Cardiac fibroblast (primary cell): ENCODE data around the gene CEBPA.

Experiments used
- DNase-seq, 2 donors: peaks; one replicate each; pipeline versions ENCODE4 v3.0.0 to v3.0.0-alpha.2; 2010; ENCODE audit warnings: low read depth in 2 of 2
- H3K4me3 ChIP-seq, 2 donors: replicated peaks in 1 of 2; 1 replicate in 1 of 2; 2 replicates in 1 of 2; pipeline ENCODE4 v1.5.1; 2011; ENCODE audit warnings: low read depth in 2 of 2, low read length in 2 of 2, mild to moderate bottlenecking in 2 of 2, moderate library complexity in 1 of 2
- CTCF ChIP-seq: IDR thresholded peaks from one replicate; pipeline ENCODE4 v1.5.1; 2011; ENCODE audit warnings: low read depth, mild to moderate bottlenecking, low read length, inconsistent platforms

Gene CEBPA

GRCh38 chr19:33275933-33276619 lies 26.3 kb downstream of the CEBPA start:
- no peak overlapping the region for H3K4me3 ChIP-seq
- no peak for DNase-seq
- TF ChIP-seq CTCF, result no peak

GRCh38 chr19:33275559-33275932 lies 26.8 kb downstream of the CEBPA start:
- no peak overlapping the region for H3K4me3 ChIP-seq
- no peak for DNase-seq
- TF ChIP-seq CTCF, result no peak

GRCh38 chr19:33274663-33275558 lies 27.4 kb downstream of the CEBPA start:
- TF ChIP-seq CTCF, result no peak
- H3K4me3 ChIP-seq, result no peak overlapping the region
- no peak for DNase-seq

- peak; percentile 90 to 93 for DNase-seq
- TF ChIP-seq CTCF, result no peak
- H3K4me3 ChIP-seq, result no peak overlapping the region
Measured at GRCh38 chr19:33273881-33274662, 28.3 kb downstream of the CEBPA start.

- peak in 1 of 2 donors; percentile 25 for DNase-seq
Measured at GRCh38 chr19:33273065-33273736, 29.1 kb downstream of the CEBPA start.

More at GRCh38 chr19:33273065-33273736, 29.1 kb downstream of the CEBPA start:
- H3K4me3 ChIP-seq, result no peak overlapping the region
- no peak for TF ChIP-seq CTCF
